NAMALWA (cell line): ENCODE results near the gene ASIC2.
"Not testable (repeated sequence)": the region's sequence is repeated elsewhere in the genome, so short reads cannot be mapped to it uniquely, and the experiment has no call there.

Experiments used
- DNase-seq: peaks from one replicate; pipeline ENCODE4 v3.0.0-alpha.2; 2015; ENCODE audit warnings: low spot score

Gene ASIC2

DNA sequence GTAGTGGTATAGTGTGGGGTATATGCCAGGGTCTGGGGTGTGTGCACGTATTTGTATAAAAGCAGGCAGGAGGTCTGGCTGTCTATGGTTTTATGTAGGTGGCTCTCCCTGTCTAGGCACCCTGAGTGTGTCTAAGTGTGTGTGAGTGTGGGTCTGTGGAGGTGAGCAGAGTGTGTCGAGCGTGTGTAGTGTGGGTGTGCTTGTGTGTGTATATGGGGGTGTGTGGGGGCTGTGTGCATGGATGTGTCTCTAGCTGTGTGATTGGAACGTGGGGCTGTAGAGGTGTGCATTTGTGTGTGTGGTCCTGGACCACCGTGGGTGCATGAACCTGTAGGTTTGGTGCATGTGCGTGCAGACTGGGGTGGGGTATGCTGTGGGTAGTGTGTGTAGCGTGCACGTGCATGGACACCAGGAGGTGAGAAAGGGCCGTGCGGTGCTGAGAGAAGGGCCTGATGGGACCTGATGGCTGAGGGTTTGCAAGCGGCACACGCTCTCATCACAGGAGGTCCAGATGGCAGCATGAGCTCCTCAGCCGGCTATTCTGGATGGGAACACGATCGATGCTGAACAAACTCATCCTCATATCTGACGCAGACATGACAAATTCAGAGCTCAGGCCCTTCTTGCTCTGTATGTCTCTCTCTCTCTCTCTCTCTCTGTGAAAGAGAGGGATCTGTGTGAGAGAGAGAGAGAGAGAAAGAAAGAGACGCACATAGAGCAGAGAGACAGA lies 273.8 kb downstream of the ASIC2 start:
- DNase-seq, result no peak

DNA sequence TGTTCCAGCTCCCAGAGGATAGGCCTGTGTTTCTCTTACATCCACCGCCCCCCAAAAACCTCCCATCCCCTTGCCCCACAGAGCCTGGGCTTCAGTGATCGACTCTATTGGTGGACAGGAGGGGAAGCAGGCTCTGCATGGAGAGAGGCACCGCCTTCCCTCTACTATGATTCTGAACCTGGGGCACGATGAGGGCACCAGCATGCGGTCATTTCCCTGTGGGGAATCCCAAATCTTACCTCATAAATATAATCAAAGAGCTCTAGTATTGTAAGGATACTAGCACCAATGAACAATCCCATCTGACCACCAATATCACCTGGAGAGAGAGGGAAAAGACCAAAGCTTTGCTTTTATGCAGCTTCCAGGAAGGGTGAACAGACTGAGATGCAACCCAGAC lies 275.7 kb downstream of the ASIC2 start:
- DNase-seq, result no peak

DNA sequence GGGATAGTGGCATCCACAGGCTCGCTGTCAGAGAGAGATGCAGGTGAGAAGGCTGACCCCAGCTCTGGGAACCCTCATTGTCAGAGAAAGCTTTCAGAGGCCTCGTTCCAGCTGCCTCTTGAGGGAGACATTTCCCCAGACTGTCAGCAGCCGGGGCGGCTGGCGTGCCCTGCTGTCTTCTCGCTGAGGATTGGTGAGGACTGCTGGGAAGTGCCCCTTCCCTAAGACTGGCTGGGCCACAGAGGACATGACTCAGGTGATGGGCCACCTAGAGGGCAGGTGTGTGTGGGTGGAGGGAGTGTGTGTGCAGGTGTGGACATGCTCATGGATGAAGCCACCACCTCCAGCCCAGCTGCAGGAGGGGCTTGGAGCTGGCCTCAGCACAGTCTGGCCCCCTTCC lies 276.2 kb downstream of the ASIC2 start:
- no peak for DNase-seq

GRCh38 chr17:33015716-33016346 lies 277.3 kb downstream of the ASIC2 start:
- DNase-seq, result no peak

GRCh38 chr17:33014751-33015150 lies 278.3 kb downstream of the ASIC2 start:
- DNase-seq, result no peak

GRCh38 chr17:33013596-33014375 lies 279.3 kb downstream of the ASIC2 start:
- no peak for DNase-seq

DNA sequence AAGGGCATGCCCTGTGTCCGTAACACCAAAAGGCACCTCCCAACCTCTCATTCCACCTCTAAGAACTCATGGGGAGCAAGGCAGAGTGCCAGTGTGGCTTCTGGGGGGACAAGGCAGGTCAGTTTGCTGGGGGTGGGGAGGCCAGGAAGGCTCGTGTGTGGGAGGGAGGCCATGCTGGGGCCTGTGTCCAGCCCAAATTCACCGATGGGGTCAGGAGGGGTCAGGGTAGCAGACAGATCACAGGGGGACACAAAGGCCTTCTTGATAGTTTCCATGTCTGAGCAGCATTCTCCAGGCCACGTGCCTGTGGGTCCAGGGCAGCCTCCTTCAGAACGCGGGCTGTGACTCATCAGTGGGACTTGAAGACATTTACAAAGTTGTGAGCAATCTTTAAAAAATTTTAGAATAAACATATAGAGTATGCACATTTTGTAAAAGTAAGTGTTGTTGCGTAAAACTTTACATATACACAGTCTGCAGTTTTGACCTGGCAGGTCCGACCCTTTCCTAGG lies 280.5 kb downstream of the ASIC2 start:
- no peak for DNase-seq

GRCh38 chr17:33009636-33010035 lies 283.5 kb downstream of the ASIC2 start:
- DNase-seq, result no peak

- DNase-seq, result no peak
Observed at GRCh38 chr17:33007186-33007585, 285.9 kb downstream of the ASIC2 start.

DNA sequence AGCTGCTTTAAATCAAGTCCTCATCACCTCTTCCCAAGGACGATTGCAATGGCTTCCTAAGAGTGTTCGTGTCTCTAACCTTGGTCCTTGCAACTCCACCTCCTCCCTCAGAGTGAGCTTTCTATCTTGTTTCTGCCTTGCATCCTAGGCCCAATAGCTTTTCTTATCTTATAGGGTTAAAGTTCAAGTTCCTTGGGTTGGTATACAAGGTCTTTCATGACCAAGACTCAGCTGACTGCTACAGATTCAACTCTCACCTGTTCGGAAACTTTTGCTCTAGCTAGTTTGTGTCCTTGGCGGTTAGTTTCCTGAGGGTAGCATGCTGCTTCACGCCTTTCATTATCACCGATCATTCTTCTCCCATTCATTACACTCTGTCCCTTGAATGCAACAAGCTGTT lies 290.8 kb downstream of the ASIC2 start:
- no peak for DNase-seq

- no peak for DNase-seq
Observed at GRCh38 chr17:32998887-32999228, 294.2 kb downstream of the ASIC2 start.

GRCh38 chr17:32998111-32998886 lies 294.8 kb downstream of the ASIC2 start:
- DNase-seq, result peak; percentile 72

GRCh38 chr17:32995416-32996045 lies 297.6 kb downstream of the ASIC2 start:
- no peak for DNase-seq

- DNase-seq, result no peak
Observed at GRCh38 chr17:32993977-32994376, 299.1 kb downstream of the ASIC2 start.

DNA sequence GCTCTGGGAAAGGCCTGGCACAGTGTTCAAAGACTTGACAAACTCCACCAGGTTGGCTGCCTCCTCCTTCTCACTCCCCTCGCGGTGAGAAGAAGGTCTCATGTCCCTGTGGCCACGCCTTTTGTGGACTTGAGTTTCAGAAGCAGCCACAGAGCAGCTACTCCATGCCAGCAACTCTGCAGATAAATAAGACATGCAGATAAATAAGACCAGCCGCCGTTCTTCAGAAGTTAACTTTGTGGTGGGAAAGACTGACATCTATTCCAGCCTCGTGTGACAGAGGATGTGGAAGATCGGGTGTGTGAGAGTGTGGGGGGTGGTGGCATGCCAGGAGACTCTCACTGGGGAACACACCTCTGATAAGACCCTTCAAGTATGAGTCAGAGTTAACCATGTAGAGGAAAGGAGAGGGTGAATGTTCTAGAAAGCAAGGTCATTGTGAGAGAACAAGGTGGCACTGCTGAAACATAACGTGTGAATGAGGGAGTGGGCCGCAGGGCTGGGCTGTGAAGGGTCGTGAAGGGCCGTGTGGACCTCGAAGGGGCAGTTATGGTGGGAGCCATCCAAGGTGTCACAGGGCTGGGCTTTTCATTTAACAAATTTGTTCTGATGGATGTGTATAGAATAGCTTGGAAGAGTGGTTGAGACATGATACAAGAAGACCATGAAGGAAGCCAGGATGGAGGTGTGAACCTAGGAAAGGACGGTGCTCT lies 300.6 kb downstream of the ASIC2 start:
- DNase-seq, result no peak

- no peak for DNase-seq
Observed at GRCh38 chr17:32988481-32989101, 304.5 kb downstream of the ASIC2 start.

DNA sequence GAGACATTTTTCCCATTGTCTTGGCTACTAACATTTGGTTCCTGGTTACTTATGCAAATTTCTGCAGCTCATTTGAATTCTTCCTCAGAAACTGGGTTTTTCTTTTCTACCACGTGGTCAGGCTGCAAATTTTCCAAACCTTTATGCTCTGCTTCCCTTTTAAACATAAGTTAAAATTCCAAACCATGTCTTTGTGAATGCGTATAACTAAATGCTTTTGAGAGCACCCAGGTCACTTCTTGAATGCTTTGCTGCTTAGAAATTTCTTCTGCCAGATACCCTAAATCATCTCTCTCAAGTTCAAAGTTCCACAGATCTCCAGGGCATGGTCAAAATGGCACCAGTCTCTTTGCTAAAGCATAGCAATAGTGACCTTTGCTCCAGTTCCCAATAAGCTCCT lies 305.2 kb downstream of the ASIC2 start:
- DNase-seq, result not testable (repeated sequence)

DNA sequence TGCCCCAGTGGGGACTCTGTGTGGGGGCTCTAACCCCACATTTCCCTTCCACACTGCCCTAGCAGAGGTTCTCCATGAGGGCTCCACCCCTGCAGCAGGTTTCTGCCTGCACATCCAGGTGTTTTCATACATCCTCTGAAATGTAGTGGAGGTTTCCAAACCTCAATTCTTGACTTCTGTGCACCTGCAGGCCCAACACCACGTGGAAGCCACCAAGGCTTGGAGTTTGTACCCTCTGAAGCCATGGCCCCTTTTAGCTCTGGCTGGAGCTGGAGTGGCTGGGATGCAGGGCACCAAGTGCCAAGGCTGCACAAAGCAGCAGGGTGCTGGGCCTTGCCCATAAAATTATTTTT lies 305.7 kb downstream of the ASIC2 start:
- not testable (repeated sequence) for DNase-seq

DNA sequence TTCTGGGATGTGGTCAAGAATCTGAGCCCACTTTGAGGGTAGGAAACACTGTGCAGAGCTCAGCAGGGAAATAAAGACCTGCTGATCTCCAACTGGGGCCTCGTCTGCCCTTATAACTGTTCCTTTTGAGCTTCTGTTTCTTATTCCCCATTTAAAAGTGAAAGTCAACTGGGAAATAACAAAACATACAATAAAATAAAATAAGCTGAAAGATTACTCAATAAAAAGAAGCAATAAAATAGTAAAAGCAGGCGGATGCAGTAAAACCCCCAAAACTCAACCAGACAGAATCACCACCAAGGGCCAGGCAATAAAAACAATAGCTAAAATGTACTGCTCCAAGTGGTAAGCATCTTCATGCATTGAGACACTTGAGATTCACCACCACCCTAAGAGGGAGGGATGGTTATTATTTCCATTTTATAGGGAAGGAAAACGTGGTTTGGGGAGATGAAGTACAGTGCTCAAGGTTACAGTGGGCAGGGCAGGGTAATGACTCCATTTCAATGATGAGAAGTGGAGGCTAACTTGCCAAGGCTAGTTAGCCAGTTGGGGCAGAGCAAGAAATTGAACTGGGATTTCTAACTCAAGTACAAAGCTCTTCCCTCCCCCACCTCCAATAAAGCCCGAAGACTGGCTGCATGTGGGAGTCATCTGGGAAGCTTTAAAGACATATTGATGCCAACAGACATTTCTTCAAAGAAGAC lies 307.9 kb downstream of the ASIC2 start:
- DNase-seq, result no peak

GRCh38 chr17:32981611-32982010 lies 311.5 kb downstream of the ASIC2 start:
- not testable (repeated sequence) for DNase-seq
